HG03135 (cell line): ENCODE data around the gene KCNJ9.

ENCODE experiments used
- ATAC-seq: cut with Tn5 transposase; IDR thresholded peaks from one replicate; pipeline ENCODE4 v1.9.1; 2021; ENCODE audit warnings: mild to moderate bottlenecking, moderate library complexity; ENCODE audit not compliant: unreplicated experiment

KCNJ9 gene

GRCh38 chr1:160087118-160087662 lies 5.9 kb downstream of the KCNJ9 start:
- ATAC-seq: no peak

GRCh38 chr1:160089883-160090282 lies 8.5 kb downstream of the KCNJ9 start:
- no peak for ATAC-seq

- ATAC-seq: no peak
Measured at GRCh38 chr1:160090760-160091159, 9.4 kb downstream of the KCNJ9 start.

GRCh38 chr1:160091666-160092223 lies 10.4 kb downstream of the KCNJ9 start:
- ATAC-seq: no peak

GRCh38 chr1:160092366-160093068 lies 11.2 kb downstream of the KCNJ9 start:
- ATAC-seq: no peak

GRCh38 chr1:160093069-160093395 lies 11.7 kb downstream of the KCNJ9 start:
- ATAC-seq: no peak

- ATAC-seq: no peak
Measured at GRCh38 chr1:160093624-160094290, 12.4 kb downstream of the KCNJ9 start.

GRCh38 chr1:160094291-160094625 lies 12.9 kb downstream of the KCNJ9 start:
- ATAC-seq: no peak

GRCh38 chr1:160094806-160095205 lies 13.5 kb downstream of the KCNJ9 start:
- ATAC-seq: no peak

- ATAC-seq: no peak
Measured at GRCh38 chr1:160095382-160096105, 14.2 kb downstream of the KCNJ9 start.

GRCh38 chr1:160096274-160097116 lies 15.2 kb downstream of the KCNJ9 start:
- ATAC-seq: no peak

GRCh38 chr1:160097151-160097910 lies 16.0 kb downstream of the KCNJ9 start:
- no peak for ATAC-seq

GRCh38 chr1:160097911-160098851 lies 16.8 kb downstream of the KCNJ9 start, which contains the start of gene IGSF8:
IGSF8 (minus strand) TSS chr1:160098619; CDS start chr1:160098472, 147 bp downstream.
- ATAC-seq: peak; percentile 37

- ATAC-seq: peak; percentile 84
Measured at GRCh38 chr1:160098852-160099561, 17.7 kb downstream of the KCNJ9 start.

- ATAC-seq: no peak
Measured at GRCh38 chr1:160099716-160100375, 18.5 kb downstream of the KCNJ9 start.

GRCh38 chr1:160101037-160101716 lies 19.8 kb downstream of the KCNJ9 start:
- ATAC-seq: no peak
